DMS 273 treated with DMSO at 0.1 percent for 48 hours (cell line): ENCODE data around the gene ALS2CL.

Source experiments
- DNase-seq: peaks from one replicate; lab custom pipeline; 2025; lab: John Stamatoyannopoulos, UW

Gene ALS2CL

GRCh38 chr3:46678280-46678679 is 15.2 kb downstream of the ALS2CL start:
- DNase-seq, result no peak

DNA sequence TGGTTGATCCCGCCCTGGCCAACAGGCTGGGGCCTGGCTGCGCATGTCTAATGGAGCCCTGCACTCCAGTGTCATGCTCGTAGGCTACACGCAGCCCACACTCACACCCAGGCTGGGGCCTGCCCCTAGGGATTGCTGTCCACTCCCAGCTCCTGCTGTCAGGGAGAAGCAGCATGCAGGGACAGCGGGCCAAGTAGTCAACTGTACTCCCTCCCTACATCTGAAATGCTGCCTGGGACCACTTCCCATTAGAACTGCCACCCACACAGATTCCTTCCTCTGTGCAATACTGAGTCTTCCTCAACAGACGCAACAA is 16.1 kb downstream of the ALS2CL start:
- no peak for DNase-seq

DNA sequence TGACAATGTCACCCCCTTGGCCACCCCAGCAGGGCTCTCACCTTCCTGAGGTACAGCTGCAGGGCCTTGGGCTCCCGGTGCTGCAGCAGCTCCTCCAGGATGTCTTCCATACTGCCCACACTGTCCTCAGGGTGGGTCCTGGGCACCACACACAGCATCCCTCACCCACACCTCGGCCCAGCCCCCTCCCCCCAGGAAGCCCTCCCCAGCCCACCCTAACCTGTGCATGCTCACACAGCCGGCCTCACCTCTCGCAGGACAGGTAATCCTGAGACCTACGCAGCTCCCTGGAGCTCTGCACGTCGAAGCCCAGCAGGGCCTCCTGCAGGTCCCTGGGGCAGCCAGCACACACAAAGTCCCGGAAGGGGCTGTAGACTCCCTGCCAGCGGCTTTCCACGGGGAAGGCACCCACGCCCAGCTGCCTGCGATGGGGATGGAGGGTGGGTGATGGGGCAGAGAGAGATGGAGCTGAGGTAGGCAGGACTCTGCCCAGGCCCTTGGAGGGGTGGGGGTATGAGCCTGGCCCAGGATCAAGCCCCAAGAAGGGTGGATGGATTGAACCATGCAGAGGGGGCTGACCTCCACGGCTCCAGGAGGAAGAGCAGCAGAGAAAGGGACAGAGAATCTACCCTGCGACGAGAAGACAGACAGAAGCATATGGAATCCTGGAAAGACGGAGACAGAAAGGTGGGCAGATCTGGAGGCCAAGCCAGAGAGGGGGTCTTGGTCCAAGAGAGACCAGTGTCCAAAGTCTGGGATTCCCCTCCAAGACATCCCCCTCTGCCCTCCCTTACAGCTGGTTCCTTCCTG is 16.7 kb downstream of the ALS2CL start:
- no peak for DNase-seq

DNA sequence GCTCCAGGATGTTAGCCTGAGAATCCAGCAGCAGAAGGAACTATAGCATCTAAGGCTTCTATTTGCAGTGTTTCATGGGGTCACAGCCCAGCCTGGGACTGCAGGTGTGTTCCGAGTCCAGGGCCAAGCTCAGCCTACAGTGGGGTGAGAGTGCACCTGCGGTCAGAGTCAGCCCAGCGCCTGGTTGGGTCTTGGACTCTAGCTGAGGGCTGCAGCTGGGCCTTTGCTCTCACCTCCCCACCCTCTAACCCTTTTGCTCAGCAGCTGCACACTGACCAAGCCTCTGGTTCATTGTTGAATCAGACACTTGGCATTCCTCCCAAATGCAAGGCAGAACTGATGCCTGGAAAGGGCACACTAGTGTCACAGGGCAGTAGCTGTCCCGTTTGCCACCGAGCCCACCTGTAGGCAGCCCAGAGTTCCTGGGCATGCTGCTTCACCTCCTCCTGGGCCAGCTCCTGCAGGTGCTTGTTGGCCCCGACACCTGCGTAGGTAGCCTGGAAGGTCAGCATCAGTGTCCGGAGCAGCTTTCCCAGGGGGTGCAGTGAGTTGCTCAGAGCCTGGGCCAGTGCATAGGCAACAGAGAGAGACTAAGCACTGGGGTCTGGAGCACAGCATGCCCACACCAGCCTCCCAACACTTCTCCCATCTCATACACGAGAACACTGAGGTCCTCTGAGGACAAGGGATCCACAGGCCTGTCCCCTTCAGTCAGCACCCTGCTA is 17.5 kb downstream of the ALS2CL start:
- DNase-seq, result no peak

- DNase-seq, result no peak
Observed at GRCh38 chr3:46675426-46675825, 18.1 kb downstream of the ALS2CL start.

- DNase-seq, result no peak
Observed at GRCh38 chr3:46674031-46674845, 19.2 kb downstream of the ALS2CL start.

GRCh38 chr3:46673151-46674030 is 20.1 kb downstream of the ALS2CL start:
- no peak for DNase-seq

- DNase-seq, result no peak
Observed at GRCh38 chr3:46672349-46672695, 21.2 kb downstream of the ALS2CL start.

DNA sequence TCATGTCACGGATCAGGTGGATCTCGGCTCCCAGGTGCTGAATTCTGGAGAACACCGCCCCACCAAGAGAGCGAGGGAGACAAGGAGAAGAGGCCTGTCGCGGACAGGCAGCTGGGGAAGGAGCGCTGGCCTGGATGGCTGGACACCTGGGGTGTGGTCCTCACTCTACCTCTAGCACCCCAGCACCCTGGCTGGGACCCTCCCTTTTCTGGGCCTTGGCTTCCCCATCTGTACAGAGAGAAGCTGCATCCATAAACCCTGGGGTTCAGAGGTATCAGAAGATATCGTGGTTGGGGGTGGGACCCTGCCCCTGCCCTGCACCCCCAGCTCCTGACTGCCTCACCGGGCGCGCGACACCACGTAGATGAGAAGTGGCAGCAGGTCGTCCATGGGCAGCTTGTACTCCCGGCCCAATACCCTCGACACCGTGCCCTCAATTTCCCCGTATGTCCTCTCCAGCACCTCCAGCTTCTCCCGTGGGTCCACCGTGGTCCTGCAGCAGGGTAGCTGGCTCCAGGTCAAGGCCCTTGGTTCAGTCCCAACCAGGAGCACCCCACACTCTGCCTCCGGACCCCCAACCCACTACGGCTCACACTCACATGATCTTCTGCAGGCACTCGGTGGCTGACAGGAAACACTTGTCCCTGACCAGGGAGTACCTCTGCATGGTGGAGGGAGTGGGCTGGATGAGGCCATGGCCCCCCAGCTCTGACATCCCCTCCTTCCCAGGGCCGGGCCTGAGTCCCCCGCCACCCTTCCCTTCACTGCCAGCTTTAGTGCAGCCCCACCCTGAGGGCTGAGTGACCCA is 21.7 kb downstream of the ALS2CL start:
- no peak for DNase-seq

DNA sequence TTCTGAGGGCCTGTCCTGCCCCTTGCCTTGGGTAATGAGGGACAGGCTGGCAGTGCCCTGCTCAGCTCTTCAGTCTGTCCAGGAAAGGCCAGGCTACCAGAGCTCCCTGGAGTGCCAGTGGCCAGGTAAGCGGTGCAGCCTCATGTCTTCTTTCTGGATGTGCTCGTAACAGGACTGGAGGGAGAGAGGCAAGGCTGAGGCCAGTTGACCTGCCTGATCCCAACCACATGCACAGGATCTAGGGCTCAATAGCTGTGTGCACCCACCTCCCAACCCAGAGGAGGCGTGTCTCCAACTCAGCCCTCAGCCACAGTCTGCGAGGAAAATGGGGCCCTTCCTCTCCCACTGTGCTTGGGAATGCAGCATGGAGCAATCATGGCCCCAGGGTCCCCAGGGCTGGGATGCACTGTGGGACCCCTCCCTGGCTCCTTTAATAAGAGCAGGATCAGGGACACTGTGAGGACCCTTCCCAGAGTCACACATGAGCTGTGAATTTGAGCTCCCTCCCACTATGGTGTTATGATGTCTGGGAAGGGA is 22.5 kb downstream of the ALS2CL start:
- DNase-seq, result no peak

GRCh38 chr3:46670000-46670890 is 23.2 kb downstream of the ALS2CL start:
- no peak for DNase-seq

GRCh38 chr3:46669191-46669999 is 24.1 kb downstream of the ALS2CL start:
- DNase-seq, result no peak

DNA sequence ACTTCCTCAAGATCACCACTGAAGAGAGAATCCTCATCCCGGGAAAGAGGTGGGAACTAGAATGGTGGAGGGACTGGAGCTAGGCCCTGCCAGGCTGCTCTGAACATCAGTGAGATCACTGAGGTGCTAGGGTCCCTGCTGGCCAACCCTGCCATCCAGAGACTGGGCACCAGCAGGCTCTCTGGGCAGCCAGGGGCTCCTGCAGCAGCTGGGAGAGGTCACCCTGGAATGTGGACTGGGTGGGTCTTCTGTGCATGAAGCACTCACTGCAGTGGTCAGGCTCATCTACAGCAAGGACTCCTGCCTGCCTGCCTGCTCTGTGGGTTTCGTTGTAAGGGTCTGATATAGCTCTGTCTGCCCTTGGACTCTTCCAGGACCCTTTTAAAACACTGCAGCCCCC is 24.9 kb downstream of the ALS2CL start:
- DNase-seq, result no peak

DNA sequence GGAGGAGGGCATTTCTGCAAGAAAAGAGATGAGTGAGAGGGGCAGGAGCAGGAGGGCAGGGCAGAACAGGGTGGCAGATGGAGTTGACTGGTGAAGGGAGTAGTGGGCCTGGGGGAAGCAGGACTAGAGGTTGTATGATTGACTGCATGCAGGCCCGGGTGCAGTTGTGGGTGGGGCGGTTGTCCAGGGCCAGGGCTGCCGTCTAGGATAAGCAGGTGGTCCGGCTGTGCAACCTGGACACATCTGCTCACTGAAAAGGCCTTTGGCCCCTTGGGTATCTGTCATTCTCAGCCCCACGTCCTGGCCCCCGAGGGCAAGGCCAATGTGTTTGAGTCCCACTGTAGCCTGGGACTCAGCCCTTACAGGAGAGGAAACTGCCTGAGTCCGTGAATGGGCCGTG is 25.4 kb downstream of the ALS2CL start:
- DNase-seq, result no peak

DNA sequence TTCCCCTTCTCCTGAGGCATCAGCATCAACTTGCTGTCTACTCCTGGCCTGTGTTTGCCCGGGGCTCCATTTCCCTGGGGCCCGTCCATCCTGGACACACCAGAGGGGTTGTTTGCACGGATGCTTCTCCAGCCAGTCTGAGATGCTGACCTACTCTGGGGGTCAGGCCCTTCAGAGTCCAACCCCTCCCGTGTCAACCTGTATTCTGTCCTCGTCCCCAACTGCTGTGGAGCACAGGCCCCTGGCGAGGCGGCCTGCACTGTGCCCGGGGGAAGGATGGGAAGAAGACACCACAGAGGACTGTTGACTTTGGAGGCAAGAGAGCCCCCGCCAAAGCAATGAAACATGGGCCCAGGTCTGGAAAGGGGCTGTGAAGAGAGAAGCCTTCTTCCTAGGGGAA is 25.8 kb downstream of the ALS2CL start:
- no peak for DNase-seq

DNA sequence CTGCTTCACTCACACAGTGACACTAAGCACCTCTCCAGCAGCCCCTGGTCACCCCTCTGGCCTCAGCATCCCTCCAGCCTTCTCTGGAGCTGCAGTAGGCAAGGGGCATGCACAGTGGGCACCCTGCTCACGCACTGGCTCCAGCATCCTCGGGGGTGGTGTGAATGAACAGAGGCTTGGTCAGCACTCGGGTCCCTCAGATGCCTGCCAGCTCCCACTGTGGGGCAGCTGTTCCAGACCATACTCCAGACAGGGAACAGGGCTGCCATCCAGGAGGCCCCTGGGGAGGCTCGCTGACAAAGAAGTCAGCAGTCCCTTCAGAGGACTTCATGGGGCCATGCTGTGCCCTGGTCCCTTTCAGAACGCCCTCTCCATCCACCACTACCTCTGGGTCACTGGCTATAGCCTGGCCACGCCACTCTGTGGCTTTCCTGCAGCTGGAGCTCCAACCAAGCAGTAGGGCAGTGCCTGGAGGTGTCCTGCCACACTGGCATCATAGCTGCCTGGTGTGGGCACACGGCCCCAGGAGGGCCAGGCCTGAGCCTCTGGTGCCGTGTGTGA is 26.3 kb downstream of the ALS2CL start:
- DNase-seq, result no peak

DNA sequence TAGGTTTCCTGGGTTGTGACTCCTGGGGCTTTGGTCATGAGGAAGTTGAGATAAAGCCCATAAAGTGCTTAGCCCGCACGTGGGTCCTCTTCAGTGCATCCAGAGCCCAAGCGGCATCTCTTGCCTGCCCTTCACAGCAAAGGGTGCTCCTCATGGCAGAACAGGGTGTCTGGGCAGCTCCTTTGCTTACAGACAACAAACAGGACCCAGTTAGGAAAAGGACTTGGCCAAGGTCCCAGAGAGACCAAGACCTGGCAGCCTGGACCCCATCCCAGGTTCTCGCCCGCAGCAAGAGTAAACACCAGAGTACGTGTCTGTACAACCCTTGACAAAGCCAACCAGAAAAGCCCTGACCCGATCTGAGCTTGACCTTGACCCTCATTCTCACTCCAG is 27.0 kb downstream of the ALS2CL start:
- no peak for DNase-seq

- no peak for DNase-seq
Observed at GRCh38 chr3:46665763-46666452, 27.6 kb downstream of the ALS2CL start.
